ENCODE data around the gene GYG2. TPM values are rescaled to one million over a fixed set of nuclear protein-coding genes. Genes with fewer than 3 reads are reported as not detected.

GYG2 gene
- total and polyA plus RNA-seq, 2 of the 13 experiments (the other 11 are each of a cell fraction or from before 2014, with no cell fraction given): 20.0 to 24.3 TPM

DNA sequence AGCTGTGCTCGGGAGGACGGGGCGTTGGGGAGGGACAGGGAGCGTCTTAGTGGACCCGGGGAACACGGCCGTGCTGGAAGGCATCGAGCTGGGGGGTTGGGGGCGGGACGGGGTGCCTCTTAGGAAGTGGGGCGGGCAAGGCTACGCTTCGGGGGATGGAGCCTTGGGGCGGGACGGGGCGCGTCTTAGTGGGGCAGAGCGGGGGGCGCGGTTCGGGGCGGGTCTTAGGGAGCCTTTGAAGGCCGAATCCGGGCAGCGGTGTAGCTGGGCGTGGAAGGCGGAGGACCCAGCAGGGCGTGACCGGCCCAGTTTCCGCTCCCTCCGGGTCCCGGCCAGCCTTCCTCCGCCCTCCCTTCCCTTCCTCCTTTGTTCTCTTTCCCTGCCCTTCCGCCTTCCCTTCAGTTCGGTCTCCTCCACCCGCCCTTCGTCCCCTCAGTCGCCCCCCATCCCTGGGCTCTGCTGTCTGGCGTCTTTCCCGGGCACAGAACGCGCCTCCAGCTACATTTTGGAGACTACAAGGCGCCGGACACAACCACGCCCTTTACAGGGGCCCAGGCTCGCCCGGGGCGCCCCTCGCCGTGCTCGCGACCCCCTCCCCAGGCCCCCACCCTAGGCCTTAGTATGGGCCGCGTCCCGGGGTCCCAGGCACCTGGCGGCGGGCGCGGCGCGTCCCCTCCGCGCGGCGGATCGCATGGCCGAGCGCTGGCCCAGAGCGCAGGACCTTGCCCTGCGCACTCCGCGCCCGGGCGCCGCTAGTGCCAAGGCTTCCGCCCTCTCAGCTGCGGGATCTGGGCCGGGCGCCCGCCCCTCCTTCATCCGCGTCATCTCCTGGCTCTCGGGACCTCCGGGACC lies 100.1 kb downstream of the GYG2 start, which contains the start of gene ARSD (continued):
- TF ChIP-seq DNMT3B (CRISPR knock-in tag; conservative IDR thresholded peaks at IDR 0.05): no peak
- TF ChIP-seq, protein P1, sequence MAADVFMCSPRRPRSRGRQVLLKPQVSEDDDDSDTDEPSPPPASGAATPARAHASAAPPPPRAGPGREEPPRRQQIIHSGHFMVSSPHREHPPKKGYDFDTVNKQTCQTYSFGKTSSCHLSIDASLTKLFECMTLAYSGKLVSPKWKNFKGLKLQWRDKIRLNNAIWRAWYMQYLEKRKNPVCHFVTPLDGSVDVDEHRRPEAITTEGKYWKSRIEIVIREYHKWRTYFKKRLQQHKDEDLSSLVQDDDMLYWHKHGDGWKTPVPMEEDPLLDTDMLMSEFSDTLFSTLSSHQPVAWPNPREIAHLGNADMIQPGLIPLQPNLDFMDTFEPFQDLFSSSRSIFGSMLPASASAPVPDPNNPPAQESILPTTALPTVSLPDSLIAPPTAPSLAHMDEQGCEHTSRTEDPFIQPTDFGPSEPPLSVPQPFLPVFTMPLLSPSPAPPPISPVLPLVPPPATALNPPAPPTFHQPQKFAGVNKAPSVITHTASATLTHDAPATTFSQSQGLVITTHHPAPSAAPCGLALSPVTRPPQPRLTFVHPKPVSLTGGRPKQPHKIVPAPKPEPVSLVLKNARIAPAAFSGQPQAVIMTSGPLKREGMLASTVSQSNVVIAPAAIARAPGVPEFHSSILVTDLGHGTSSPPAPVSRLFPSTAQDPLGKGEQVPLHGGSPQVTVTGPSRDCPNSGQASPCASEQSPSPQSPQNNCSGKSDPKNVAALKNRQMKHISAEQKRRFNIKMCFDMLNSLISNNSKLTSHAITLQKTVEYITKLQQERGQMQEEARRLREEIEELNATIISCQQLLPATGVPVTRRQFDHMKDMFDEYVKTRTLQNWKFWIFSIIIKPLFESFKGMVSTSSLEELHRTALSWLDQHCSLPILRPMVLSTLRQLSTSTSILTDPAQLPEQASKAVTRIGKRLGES (CRISPR knock-in tag; IDR thresholded peaks at IDR 0.05; ENCODE audit: borderline replicate concordance): no peak
- TF ChIP-seq GABPB1 (CRISPR knock-in tag; IDR thresholded peaks at IDR 0.05): peak; percentile 70; the same call in 1 of the 2 replicates
- peak; percentile 7; the same call in 1 of the 3 replicates for TF ChIP-seq MXI1 (IDR thresholded peaks at IDR 0.05; ENCODE audit: borderline replicate concordance, low read depth, low read length)
- no peak for TF ChIP-seq ZNF761 (CRISPR knock-in tag; conservative IDR thresholded peaks at IDR 0.05)
- TF ChIP-seq SOX13 (IDR thresholded peaks at IDR 0.05): no peak
- TF ChIP-seq SOX13 (CRISPR knock-in tag; conservative IDR thresholded peaks at IDR 0.05 in 1 of 2, IDR thresholded peaks at IDR 0.05 in 1 of 2): peak in 1 of 2 experiments; percentile 59; a peak in 2 of 4 replicates
- TF ChIP-seq STAT5B (CRISPR knock-in tag; IDR thresholded peaks at IDR 0.05): no peak
- TF ChIP-seq ZNF556 (CRISPR knock-in tag; IDR thresholded peaks at IDR 0.05; ENCODE audit: borderline replicate concordance): peak; percentile 23; the same call in 1 of the 2 replicates
- TF ChIP-seq, protein P2, sequence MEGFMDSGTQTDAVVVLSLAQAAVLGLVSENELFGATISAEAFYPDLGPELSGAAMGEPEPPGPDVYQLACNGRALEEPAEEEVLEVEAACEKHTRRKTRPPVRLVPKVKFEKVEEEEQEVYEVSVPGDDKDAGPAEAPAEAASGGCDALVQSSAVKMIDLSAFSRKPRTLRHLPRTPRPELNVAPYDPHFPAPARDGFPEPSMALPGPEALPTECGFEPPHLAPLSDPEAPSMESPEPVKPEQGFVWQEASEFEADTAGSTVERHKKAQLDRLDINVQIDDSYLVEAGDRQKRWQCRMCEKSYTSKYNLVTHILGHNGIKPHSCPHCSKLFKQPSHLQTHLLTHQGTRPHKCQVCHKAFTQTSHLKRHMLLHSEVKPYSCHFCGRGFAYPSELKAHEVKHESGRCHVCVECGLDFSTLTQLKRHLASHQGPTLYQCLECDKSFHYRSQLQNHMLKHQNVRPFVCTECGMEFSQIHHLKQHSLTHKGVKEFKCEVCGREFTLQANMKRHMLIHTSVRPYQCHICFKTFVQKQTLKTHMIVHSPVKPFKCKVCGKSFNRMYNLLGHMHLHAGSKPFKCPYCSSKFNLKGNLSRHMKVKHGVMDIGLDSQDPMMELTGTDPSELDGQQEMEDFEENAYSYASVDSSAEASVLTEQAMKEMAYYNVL (CRISPR knock-in tag; IDR thresholded peaks at IDR 0.05; ENCODE audit: borderline replicate concordance): peak; percentile 51; the same call in 1 of the 2 replicates
- no peak for TF ChIP-seq NR1H2 (CRISPR knock-in tag; IDR thresholded peaks at IDR 0.05; ENCODE audit: borderline replicate concordance, low read depth)
- TF ChIP-seq AGO1 (IDR thresholded peaks at IDR 0.05; ENCODE audit: low read depth, low read length, poor library complexity, severe bottlenecking): peak; percentile 90
- no peak for TF ChIP-seq ZNF333 (CRISPR knock-in tag; IDR thresholded peaks at IDR 0.05; ENCODE audit: borderline replicate concordance)
- TF ChIP-seq FIP1L1 (IDR thresholded peaks at IDR 0.05; ENCODE audit: borderline replicate concordance, insufficient read depth, low read depth, low read length): no peak
- peak; percentile 75; the same call in 1 of the 2 replicates for TF ChIP-seq ZNF746 (CRISPR knock-in tag; IDR thresholded peaks at IDR 0.05)
- TF ChIP-seq, protein P3, sequence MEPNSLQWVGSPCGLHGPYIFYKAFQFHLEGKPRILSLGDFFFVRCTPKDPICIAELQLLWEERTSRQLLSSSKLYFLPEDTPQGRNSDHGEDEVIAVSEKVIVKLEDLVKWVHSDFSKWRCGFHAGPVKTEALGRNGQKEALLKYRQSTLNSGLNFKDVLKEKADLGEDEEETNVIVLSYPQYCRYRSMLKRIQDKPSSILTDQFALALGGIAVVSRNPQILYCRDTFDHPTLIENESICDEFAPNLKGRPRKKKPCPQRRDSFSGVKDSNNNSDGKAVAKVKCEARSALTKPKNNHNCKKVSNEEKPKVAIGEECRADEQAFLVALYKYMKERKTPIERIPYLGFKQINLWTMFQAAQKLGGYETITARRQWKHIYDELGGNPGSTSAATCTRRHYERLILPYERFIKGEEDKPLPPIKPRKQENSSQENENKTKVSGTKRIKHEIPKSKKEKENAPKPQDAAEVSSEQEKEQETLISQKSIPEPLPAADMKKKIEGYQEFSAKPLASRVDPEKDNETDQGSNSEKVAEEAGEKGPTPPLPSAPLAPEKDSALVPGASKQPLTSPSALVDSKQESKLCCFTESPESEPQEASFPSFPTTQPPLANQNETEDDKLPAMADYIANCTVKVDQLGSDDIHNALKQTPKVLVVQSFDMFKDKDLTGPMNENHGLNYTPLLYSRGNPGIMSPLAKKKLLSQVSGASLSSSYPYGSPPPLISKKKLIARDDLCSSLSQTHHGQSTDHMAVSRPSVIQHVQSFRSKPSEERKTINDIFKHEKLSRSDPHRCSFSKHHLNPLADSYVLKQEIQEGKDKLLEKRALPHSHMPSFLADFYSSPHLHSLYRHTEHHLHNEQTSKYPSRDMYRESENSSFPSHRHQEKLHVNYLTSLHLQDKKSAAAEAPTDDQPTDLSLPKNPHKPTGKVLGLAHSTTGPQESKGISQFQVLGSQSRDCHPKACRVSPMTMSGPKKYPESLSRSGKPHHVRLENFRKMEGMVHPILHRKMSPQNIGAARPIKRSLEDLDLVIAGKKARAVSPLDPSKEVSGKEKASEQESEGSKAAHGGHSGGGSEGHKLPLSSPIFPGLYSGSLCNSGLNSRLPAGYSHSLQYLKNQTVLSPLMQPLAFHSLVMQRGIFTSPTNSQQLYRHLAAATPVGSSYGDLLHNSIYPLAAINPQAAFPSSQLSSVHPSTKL (CRISPR knock-in tag; IDR thresholded peaks at IDR 0.05): 0 out of 2 replicates have a peak, but pooled peaks have one; percentile 7
- TF ChIP-seq KDM3A (CRISPR knock-in tag; IDR thresholded peaks at IDR 0.05; ENCODE audit: low read depth): no peak
- no peak for TF ChIP-seq HOXA5 (CRISPR knock-in tag; IDR thresholded peaks at IDR 0.05)
- peak; percentile 57 to 86 for TF ChIP-seq POLR2A (IDR thresholded peaks at IDR 0.05; ENCODE audit: insufficient read depth in 1 of 2, low read depth in 2 of 2, low read length in 2 of 2)
- peak; percentile 26; the same call in 1 of the 2 replicates for TF ChIP-seq GABPA (IDR thresholded peaks at IDR 0.05; ENCODE audit: low read depth, low read length)
- TF ChIP-seq GABPA (CRISPR knock-in tag; IDR thresholded peaks at IDR 0.05; ENCODE audit: low read depth): no peak
